ENCODE measurements around the gene CADPS.

The CADPS gene

DNA sequence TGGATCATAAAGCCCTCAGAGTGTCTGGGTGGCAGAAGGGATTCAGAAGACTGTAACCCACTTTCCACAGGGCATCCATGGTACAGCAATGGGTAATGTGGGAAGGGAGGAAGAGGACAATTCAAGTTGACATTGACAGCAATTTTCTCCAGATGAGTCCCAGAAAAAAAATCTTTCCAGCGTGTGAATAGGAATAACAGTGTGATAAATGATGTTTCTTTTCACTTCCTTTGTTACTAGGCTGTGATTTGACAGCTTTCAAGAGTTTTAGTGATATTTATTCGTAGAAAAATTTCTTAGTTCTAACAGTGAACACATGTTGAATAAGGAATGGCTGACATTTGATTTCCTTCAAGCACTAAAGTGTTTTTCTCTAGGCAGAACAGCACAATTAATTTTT is 186.4 kb downstream of the CADPS start:
- H3F3A ChIP-seq (ENCODE audit: insufficient read depth, low read length): no peaks in the 10 kb centered on the region
- H3K9me2 ChIP-seq (ENCODE audit: low read depth, low read length): no peaks in the 10 kb centered on the region
- H3K9ac ChIP-seq (ENCODE audit: low read length): no peak overlapping the region
- no peaks in the 10 kb centered on the region for H3K4me1 ChIP-seq (ENCODE audit: insufficient read depth, low read length, severe bottlenecking)
- no peaks in the 10 kb centered on the region for H3K27me3 ChIP-seq (ENCODE audit: insufficient read depth, low read length)
- no peak overlapping the region for H2AFZ ChIP-seq (ENCODE audit: low read length)
- H3K79me2 ChIP-seq (ENCODE audit: insufficient read depth, low read length): no peaks in the 10 kb centered on the region
- no peaks in the 10 kb centered on the region for H3K9me3 ChIP-seq (ENCODE audit: low read length)
- no peaks in the 10 kb centered on the region for H3K36me3 ChIP-seq (ENCODE audit: insufficient read depth, low read length)
- H3K27ac ChIP-seq (ENCODE audit: low read depth, low read length, poor library complexity, severe bottlenecking): no peak overlapping the region
- no peak overlapping the region for H3K4me2 ChIP-seq (ENCODE audit: low read length)
- no peak overlapping the region for H3K4me3 ChIP-seq (ENCODE audit: low read depth, low read length, poor library complexity, severe bottlenecking)
- TF ChIP-seq EZH2 (IDR thresholded peaks at IDR 0.05; ENCODE audit: borderline replicate concordance, low read length) (no peak), CTCF (IDR thresholded peaks at IDR 0.05; ENCODE audit: low read length) (no peak)
- H4K20me1 ChIP-seq (ENCODE audit: insufficient read depth, low read length): no peaks in the 10 kb centered on the region

GRCh38 chr3:62688050-62688449 is 187.2 kb downstream of the CADPS start:
- no peak overlapping the region for H2AFZ ChIP-seq (ENCODE audit: low read length)
- no peaks in the 10 kb centered on the region for H3K27me3 ChIP-seq (ENCODE audit: insufficient read depth, low read length)
- H4K20me1 ChIP-seq (ENCODE audit: insufficient read depth, low read length): no peaks in the 10 kb centered on the region
- H3K4me3 ChIP-seq (ENCODE audit: low read depth, low read length, poor library complexity, severe bottlenecking): no peak overlapping the region
- TF ChIP-seq CTCF (IDR thresholded peaks at IDR 0.05; ENCODE audit: low read length): no peak
- TF ChIP-seq EZH2 (IDR thresholded peaks at IDR 0.05; ENCODE audit: borderline replicate concordance, low read length): no peak
- H3K9me3 ChIP-seq (ENCODE audit: low read length): no peaks in the 10 kb centered on the region
- H3K4me2 ChIP-seq (ENCODE audit: low read length): no peak overlapping the region
- H3K9ac ChIP-seq (ENCODE audit: low read length): no peak overlapping the region
- H3F3A ChIP-seq (ENCODE audit: insufficient read depth, low read length): no peaks in the 10 kb centered on the region
- no peak overlapping the region for H3K27ac ChIP-seq (ENCODE audit: low read depth, low read length, poor library complexity, severe bottlenecking)
- H3K9me2 ChIP-seq (ENCODE audit: low read depth, low read length): no peaks in the 10 kb centered on the region
- H3K79me2 ChIP-seq (ENCODE audit: insufficient read depth, low read length): no peaks in the 10 kb centered on the region
- H3K36me3 ChIP-seq (ENCODE audit: insufficient read depth, low read length): no peaks in the 10 kb centered on the region
- no peaks in the 10 kb centered on the region for H3K4me1 ChIP-seq (ENCODE audit: insufficient read depth, low read length, severe bottlenecking)

- Histone ChIP-seq H3K36me3 (ENCODE audit: insufficient read depth, low read length) (no peaks in the 10 kb centered on the region), H3K9ac (ENCODE audit: low read length) (no peak overlapping the region), H3K79me2 (ENCODE audit: insufficient read depth, low read length) (no peaks in the 10 kb centered on the region), H3K4me3 (ENCODE audit: low read depth, low read length, poor library complexity, severe bottlenecking) (no peak overlapping the region), H2AFZ (ENCODE audit: low read length) (no peak overlapping the region), H3K4me1 (ENCODE audit: insufficient read depth, low read length, severe bottlenecking) (no peaks in the 10 kb centered on the region), H3K27ac (ENCODE audit: low read depth, low read length, poor library complexity, severe bottlenecking) (no peak overlapping the region), H3F3A (ENCODE audit: insufficient read depth, low read length) (no peaks in the 10 kb centered on the region), H3K9me3 (ENCODE audit: low read length) (no peaks in the 10 kb centered on the region), H3K27me3 (ENCODE audit: insufficient read depth, low read length) (no peaks in the 10 kb centered on the region), H4K20me1 (ENCODE audit: insufficient read depth, low read length) (no peaks in the 10 kb centered on the region), H3K9me2 (ENCODE audit: low read depth, low read length) (no peaks in the 10 kb centered on the region), H3K4me2 (ENCODE audit: low read length) (no peak overlapping the region)
- TF ChIP-seq CTCF (IDR thresholded peaks at IDR 0.05; ENCODE audit: low read length) (no peak), EZH2 (IDR thresholded peaks at IDR 0.05; ENCODE audit: borderline replicate concordance, low read length) (no peak)
These were observed 188.5 kb downstream of the CADPS start for GRCh38 chr3:62686503-62687294.

Measured in OCI-LY1 (cell line).